GM12875 (cell line): ENCODE measurements around the gene TTC17.

Experiments
- H3K4me3 ChIP-seq: one replicate; pipeline ENCODE4 v1.5.1; 2011; ENCODE audit warnings: low read depth, low read length, control low read depth
- TF ChIP-seq, protein P1 (sequence below): IDR thresholded peaks from 2 replicates; pipeline ENCODE4 v1.5.1; 2011; ENCODE audit warnings: low read depth, mild to moderate bottlenecking, control low read depth, inconsistent platforms, low read length, moderate library complexity, borderline replicate concordance; ENCODE audit not compliant: insufficient read depth

Gene TTC17

DNA sequence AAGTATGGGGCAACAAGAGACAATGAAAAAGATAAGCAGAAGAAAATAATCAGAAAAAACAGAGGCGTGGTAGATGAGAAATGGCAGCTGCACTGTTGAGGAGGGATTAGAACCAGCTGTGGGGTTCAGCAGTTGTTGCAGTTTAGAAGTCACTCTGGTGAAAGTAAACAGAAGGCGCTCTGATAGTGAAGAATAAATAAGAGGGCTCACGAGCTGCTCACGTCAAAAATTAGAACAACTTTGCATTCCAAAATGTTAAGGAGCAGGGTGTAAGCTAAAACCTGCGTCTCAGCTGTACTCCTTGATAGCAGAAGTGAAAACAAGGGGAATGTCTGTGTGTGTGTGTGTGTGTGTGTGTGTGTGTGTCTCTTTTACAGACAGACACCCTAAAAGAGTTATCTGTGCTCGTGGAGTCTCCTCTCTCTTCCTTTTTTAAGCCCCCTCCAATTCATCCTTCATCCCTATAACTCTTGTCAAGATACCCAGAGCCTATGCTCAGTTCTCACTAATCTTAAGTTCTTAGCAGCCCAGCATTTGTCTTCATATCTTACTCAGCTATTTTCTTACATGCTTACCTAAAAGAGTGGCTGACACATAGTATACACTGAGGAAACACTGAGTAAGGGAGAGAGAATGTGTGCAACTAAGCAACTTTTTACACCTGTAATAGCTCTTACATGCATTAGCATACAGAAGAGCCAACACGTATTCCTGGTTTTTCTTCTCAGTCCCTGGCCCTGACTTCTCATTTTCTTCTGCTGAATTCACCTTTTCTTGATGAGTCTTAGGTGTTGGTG, 8.9 kb downstream of the TTC17 start:
- no peak overlapping the region for H3K4me3 ChIP-seq
- TF ChIP-seq, protein P1, sequence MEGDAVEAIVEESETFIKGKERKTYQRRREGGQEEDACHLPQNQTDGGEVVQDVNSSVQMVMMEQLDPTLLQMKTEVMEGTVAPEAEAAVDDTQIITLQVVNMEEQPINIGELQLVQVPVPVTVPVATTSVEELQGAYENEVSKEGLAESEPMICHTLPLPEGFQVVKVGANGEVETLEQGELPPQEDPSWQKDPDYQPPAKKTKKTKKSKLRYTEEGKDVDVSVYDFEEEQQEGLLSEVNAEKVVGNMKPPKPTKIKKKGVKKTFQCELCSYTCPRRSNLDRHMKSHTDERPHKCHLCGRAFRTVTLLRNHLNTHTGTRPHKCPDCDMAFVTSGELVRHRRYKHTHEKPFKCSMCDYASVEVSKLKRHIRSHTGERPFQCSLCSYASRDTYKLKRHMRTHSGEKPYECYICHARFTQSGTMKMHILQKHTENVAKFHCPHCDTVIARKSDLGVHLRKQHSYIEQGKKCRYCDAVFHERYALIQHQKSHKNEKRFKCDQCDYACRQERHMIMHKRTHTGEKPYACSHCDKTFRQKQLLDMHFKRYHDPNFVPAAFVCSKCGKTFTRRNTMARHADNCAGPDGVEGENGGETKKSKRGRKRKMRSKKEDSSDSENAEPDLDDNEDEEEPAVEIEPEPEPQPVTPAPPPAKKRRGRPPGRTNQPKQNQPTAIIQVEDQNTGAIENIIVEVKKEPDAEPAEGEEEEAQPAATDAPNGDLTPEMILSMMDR: no peak

DNA sequence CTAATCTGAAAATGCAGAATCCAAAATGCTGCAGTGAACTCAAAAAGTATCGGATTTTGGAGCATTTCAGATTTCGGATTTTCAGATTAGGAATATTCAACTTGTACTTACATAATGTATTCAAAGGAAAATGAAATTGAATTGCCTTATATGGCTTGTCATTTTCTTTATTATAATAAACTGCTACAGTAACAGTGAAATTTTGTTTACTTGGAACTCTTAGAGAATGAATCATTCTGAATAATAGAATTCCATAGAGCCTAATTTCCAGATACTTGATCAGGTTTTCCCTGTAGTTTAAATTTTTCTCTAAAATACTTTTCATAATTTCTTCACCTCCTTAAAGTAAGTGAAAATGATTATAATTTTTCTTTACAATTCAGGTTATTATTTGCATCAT, 17.3 kb downstream of the TTC17 start:
- TF ChIP-seq, protein P1: no peak
- no peak overlapping the region for H3K4me3 ChIP-seq

DNA sequence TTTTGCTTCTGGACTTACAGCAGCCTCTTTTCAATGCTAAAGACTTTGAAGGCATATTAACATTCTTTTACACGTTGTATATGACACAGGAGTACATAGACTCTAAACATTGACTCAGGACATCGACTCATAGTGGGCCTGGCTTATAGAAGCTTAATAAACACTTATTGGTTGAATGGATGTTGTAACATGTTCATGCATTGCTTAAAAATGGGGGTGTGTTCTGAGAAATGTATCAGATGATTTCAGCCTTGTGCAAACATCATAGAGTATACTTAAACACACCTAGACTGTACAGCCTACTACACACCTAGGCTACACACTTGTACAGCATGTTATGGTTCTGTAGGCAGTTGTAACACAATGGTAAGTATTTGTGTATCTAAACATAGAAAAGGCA, 17.9 kb downstream of the TTC17 start:
- TF ChIP-seq, protein P1: no peak
- H3K4me3 ChIP-seq: no peak overlapping the region

DNA sequence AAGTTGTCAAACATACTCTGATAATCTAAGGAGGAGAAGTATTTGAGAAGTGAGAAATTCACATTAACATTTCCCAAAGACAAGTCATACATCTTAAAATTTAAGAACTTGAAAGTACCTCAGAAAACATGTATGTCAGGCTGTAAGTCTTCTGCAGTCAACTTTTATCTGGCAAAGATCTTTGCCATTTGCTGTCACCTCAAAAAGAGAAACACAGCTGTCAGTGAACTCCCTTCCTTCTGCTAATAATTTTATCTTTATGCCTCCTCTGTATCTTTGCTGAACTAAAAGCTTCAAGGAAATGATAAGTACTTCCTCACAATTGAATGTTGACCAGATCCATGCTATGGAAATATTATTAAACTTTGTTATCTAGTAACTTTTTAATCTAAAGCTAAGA, 18.7 kb downstream of the TTC17 start:
- TF ChIP-seq, protein P1: no peak
- H3K4me3 ChIP-seq: no peak overlapping the region

DNA sequence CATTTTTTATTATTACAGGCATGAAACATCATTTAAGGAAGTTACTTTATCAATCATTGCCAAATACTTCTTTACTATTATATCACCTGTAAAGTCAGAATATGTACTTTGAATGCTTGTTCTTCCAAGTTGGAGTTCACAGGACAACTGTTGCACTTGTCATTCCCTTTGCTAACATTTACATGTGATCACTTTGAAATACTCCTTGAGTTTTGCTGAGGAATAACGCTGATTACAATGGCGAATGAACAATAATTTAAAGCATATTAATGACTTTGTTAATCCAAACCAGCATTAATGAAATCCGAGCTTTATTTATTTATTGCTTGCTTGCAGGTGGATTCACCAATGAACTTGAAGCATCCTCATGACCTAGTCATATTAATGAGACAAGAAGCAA, 20.2 kb downstream of the TTC17 start:
- TF ChIP-seq, protein P1: no peak
- H3K4me3 ChIP-seq: no peak overlapping the region

DNA sequence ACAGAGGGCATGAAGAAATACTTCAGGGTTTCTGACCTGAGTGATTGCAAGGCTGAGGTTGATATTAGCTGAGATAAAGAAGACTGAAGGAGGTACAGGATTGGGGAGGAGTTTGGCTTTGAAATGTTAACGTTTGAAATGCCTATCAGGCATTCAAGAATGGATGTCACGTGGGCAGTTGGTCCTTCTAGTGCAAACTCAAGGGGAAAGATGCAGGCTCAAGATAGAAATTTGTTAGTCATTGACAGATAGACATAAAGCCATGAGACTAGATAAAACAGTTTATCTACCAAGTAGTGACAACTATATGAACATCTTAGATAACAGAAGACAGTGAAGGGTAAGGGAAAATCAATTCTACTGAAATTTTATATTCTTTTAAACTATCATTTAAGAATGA, 23.1 kb downstream of the TTC17 start:
- TF ChIP-seq, protein P1: no peak
- no peak overlapping the region for H3K4me3 ChIP-seq

DNA sequence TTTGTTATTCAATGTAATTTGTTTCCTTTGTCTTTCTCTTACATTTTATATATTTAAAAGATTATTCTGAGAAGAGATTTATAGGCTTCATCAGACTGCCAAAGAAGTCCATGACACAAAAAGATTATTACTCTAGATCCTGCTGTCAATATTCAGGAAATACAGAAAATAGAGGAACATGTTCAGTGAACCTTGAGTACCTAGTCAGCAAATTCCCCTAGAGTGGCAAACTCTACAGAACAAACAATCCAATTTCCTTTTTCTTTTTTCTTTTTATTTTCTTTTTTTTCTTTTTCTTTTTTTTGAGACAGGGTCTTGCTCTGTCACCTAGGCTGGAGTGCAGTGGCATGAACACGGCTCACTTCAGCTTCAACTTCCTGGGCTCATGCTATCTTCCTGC, 23.9 kb downstream of the TTC17 start:
- TF ChIP-seq, protein P1: no peak
- H3K4me3 ChIP-seq: no peak overlapping the region
